Body of pancreas (tissue), 4 donors: ENCODE measurements around the gene KIF16B. TPM values are rescaled to one million over a fixed set of nuclear protein-coding genes. Genes with fewer than 3 reads are reported as not detected.

Experiments used
- ATAC-seq: fragments of 150-250 bp; one replicate; pipeline ENCODE4 v1.9.1; 2016
- DNase-seq, 4 donors: peaks; one replicate each; pipeline ENCODE4 v3.0.0-alpha.2; 2019
- H3K27ac ChIP-seq, 4 donors: fragments of 200-600 bp; sonication (generic); 1 replicate in 3 of 4; 2 replicates in 1 of 4; pipeline versions ENCODE4 v1.5.1 to v1.6.1; 2016 to 2019; ENCODE audit warnings: mild to moderate bottlenecking in 1 of 4, mixed read lengths in 1 of 4, moderate library complexity in 1 of 4
- H3K27me3 ChIP-seq, 2 donors: fragments of 200-600 bp; sonication (generic); one replicate each; pipeline ENCODE4 v1.6.0; 2016; ENCODE audit warnings: mild to moderate bottlenecking in 1 of 2
- H3K36me3 ChIP-seq, 2 donors: fragments of 200-600 bp; sonication (generic); replicated peaks in 1 of 2; 2 replicates each; pipeline ENCODE4 v1.5.1; 2016; ENCODE audit warnings: low read depth in 2 of 2; ENCODE audit not compliant: insufficient read depth in 1 of 2
- H3K4me1 ChIP-seq: fragments of 200-600 bp; sonication (generic); one replicate; pipeline ENCODE4 v1.6.0; 2016
- H3K4me3 ChIP-seq, 2 donors: fragments of 200-600 bp; sonication (generic); 1 replicate in 1 of 2; 2 replicates in 1 of 2; pipeline ENCODE4 v1.5.1; 2016 to 2019
- H3K9me3 ChIP-seq, 3 donors: fragments of 200-600 bp; sonication (generic); 1 replicate in 2 of 3; 2 replicates in 1 of 3; pipeline ENCODE4 v1.5.1; 2016
- CTCF ChIP-seq, 7 experiments: fragments of 450-650 bp in 4 of 7; fragments of 200-600 bp in 3 of 7; sonication (generic) in 3 of 7; IDR thresholded peaks; one replicate each; pipeline ENCODE4 v1.5.1; 2016 to 2019; ENCODE audit warnings: antibody characterized with exemption in 7 of 7
- POLR2A ChIP-seq, 3 donors: fragments of 450-650 bp; IDR thresholded peaks; one replicate each; pipeline ENCODE4 v1.6.1; 2016; ENCODE audit warnings: antibody characterized with exemption in 3 of 3, mild to moderate bottlenecking in 2 of 3
- WGBS, 2 donors: methylation state at CpG; one replicate each; pipeline ENCODE4 v1.1.5; 2017; 5-methylcytosine and 5-hydroxymethylcytosine counted together
- intact Hi-C: fragments of 100-400 bp; cut with DNase I; formaldehyde crosslinking; loops from one replicate; pipeline ENCODE4 v1.15.1; 2023
- total RNA-seq, 2 donors: library from RNA; depleted of rRNA; stranded (reverse); fragments of >200 nt; gene quantifications; one replicate each; pipeline ENCODE4 v1.1.0, GENCODE V29; 2016

Gene KIF16B
- total RNA-seq, 2 donors from 2014 or later: 13.7 to 55.0 TPM

- peak; percentile 47 to 63 (median 56) for TF ChIP-seq CTCF (IDR thresholded peaks at IDR 0.05)
- TF ChIP-seq POLR2A (IDR thresholded peaks at IDR 0.05): no peak
- ATAC-seq (peak; percentile 58), DNase-seq (peak; percentile 51 to 77 (median 62))
- intact Hi-C loops: no loop called here
- Histone ChIP-seq H3K27ac (no peak overlapping the region), H3K4me1 (no peaks in the 10 kb centered on the region), H3K36me3 (no peaks in the 10 kb centered on the region), H3K27me3 (no peaks in the 10 kb centered on the region), H3K9me3 (no peaks in the 10 kb centered on the region), H3K4me3 (no peak overlapping the region)
- WGBS, 2 donors: 62 to 63% methylated on average over 10 of the region's 10 CpGs
Measured at GRCh38 chr20:16434062-16434664, 139.1 kb downstream of the KIF16B start.

- 72 to 77% methylated on average over 2 of the region's 2 CpGs for WGBS, 2 donors
- H3K4me1 ChIP-seq: peaks cover 2% of the 10 kb centered on the region
- intact Hi-C loops: no loop called here
- no peaks in the 10 kb centered on the region for H3K9me3 ChIP-seq
- no peaks in the 10 kb centered on the region for H3K36me3 ChIP-seq
- no peak overlapping the region for H3K4me3 ChIP-seq
- no peak for DNase-seq
- H3K27me3 ChIP-seq: no peaks in the 10 kb centered on the region
- no peak overlapping the region for H3K27ac ChIP-seq
- ATAC-seq: no peak
- TF ChIP-seq CTCF (IDR thresholded peaks at IDR 0.05) (no peak), POLR2A (IDR thresholded peaks at IDR 0.05) (no peak)
Measured at GRCh38 chr20:16433293-16433580, 140.0 kb downstream of the KIF16B start.

GRCh38 chr20:16432466-16433292, 140.6 kb downstream of the KIF16B start:
- Histone ChIP-seq H3K27ac (no peak overlapping the region), H3K4me1 (peaks cover 8% of the 10 kb centered on the region), H3K27me3 (no peaks in the 10 kb centered on the region), H3K4me3 (no peak overlapping the region), H3K36me3 (no peaks in the 10 kb centered on the region), H3K9me3 (no peaks in the 10 kb centered on the region)
- 92 to 95% methylated on average over 8 of the region's 8 CpGs for WGBS, 2 donors
- intact Hi-C loops: no loop called here
- ATAC-seq: no peak
- no peak for TF ChIP-seq CTCF (IDR thresholded peaks at IDR 0.05)
- no peak for TF ChIP-seq POLR2A (IDR thresholded peaks at IDR 0.05)
- no peak for DNase-seq

- WGBS, 2 donors: 68 to 73% methylated on average over 1 of the region's 1 CpG
- H3K4me3 ChIP-seq: no peak overlapping the region
- DNase-seq (peak in 3 of 4 donors; percentile 31 to 36 (median 36)), ATAC-seq (no peak)
- peak overlapping the region; percentile 9 to 43 (median 22) for H3K27ac ChIP-seq
- TF ChIP-seq CTCF (IDR thresholded peaks at IDR 0.05) (no peak), POLR2A (IDR thresholded peaks at IDR 0.05) (no peak)
- no peaks in the 10 kb centered on the region for H3K36me3 ChIP-seq
- no peaks in the 10 kb centered on the region for H3K9me3 ChIP-seq
- H3K27me3 ChIP-seq: no peaks in the 10 kb centered on the region
- intact Hi-C loops: no loop called here
- peaks cover 28% of the 10 kb centered on the region for H3K4me1 ChIP-seq
Measured at GRCh38 chr20:16428112-16428511, 145.1 kb downstream of the KIF16B start.
